Measurements from ENCODE around the gene OTULIN.
A peak's percentile ranks its signal among the peaks of the same experiment; 100 is the strongest.

Gene OTULIN

GRCh38 chr5:14667290-14667689, 2.8 kb downstream of the OTULIN start:
- DNase-seq = no peak
- intact Hi-C loops (cut with DNase I) = loop anchor here (10.0 kb wide), 1 partner anchor 522 kb away; the partner anchor contains the start of gene TRIO

GRCh38 chr5:14667770-14668169, 3.3 kb downstream of the OTULIN start:
- intact Hi-C loops (cut with DNase I) = loop anchor here (10.0 kb wide), 1 partner anchor 523 kb away; the partner anchor contains the start of gene TRIO
- DNase-seq = no peak

- intact Hi-C loops (cut with DNase I) = loop anchor here (10.0 kb wide), 1 partner anchor 523 kb away; the partner anchor contains the start of gene TRIO
- DNase-seq = no peak
Measured at GRCh38 chr5:14668181-14668591, 3.7 kb downstream of the OTULIN start.

DNA sequence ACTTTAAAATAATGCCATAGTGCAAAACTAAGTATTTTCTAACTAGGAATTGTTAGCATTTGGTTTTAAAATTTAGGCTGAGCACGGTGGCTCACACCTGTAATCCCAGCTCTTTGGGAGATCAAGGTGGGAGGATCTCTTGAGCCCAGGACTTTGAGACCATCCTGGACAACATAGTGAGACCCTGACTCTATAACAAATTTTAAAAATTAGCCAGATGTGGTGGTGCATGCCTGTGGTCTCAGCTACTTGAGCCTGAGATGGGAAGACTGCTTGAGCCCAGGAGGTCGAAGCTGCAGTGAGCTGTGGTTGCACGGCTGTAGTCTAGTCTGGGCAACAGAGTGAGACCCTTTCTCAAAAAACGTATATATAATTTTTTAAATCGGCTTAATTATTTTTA, 4.9 kb downstream of the OTULIN start:
- no peak for DNase-seq
- intact Hi-C loops (cut with DNase I) = loop anchor here (10.0 kb wide), 1 partner anchor 525 kb away; the partner anchor contains the start of gene TRIO

GRCh38 chr5:14669975-14670374, 5.5 kb downstream of the OTULIN start:
- intact Hi-C loops (cut with DNase I) = loop anchor here (10.0 kb wide), 1 partner anchor 525 kb away; the partner anchor contains the start of gene TRIO
- DNase-seq = no peak

- intact Hi-C loops (cut with DNase I) = no loop called here
- no peak for DNase-seq
Measured at GRCh38 chr5:14671414-14671813, 6.9 kb downstream of the OTULIN start.

GRCh38 chr5:14672082-14672481, 7.6 kb downstream of the OTULIN start:
- intact Hi-C loops (cut with DNase I) = no loop called here
- no peak for DNase-seq

DNA sequence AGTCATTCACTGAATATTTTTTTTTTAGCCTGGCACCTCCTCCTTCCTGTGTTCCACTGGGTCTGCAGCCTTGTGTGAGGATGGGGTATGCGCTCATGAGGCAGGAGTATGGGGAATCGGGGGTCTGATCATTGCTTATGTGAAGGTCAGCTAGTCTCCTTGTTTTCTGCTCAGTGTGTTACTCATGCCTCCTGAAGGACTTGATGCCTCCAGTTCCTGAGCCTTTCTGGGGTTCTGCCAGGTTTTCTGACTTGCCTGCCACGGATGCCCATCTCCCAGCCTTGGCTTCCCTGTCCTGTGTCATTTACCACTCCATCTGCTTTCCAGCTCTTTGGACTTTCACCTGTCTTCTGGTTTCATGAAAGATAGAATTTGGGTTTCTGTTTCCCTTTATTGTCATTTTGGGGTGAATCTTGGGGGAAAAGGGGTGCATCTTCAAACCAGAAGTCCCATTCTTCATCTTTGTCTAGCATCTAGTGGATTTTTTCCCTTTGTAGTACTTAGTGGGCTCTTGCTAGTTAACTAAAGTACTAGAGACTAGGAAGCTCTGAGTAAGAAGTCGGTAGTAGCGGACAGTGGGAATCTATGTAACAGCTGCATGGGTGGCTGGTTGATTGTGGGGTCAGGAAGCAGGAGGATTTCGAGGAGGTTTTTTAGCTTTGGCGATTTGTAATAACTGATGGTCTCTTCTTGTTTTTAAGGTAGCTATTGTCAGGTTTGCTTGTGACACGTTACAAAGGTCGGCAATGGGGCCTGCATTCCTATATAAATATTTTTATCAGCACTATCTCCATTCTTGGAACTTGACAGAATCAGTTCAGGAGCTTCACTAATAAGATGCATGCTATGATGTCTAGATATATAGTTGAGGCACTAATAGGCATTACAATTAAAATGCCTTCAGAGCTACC, 8.2 kb downstream of the OTULIN start:
- intact Hi-C loops (cut with DNase I) = no loop called here
- DNase-seq = no peak

DNA sequence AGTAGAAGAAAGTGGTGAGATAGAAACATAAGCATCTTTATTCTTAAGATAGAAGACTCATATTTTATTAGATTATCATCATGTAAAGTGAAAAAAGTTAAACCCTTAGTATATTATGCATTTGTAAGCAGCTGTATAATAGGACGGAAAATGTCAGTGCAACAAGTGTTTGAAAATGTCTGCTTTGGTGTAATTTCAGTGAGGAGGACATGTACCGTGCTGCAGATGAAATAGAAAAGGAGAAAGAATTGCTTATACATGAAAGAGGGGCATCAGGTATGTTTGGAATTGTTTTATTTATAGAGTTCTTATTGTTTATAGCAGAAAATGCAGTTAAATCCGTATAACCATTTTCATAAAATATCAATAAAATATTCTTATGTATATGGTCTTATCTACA, 8.9 kb downstream of the OTULIN start:
- intact Hi-C loops (cut with DNase I) = no loop called here
- no peak for DNase-seq

- intact Hi-C loops (cut with DNase I) = no loop called here
- DNase-seq = no peak
Measured at GRCh38 chr5:14674983-14675854, 10.7 kb downstream of the OTULIN start.

- intact Hi-C loops (cut with DNase I) = no loop called here
- DNase-seq = no peak
Measured at GRCh38 chr5:14675865-14676300, 11.4 kb downstream of the OTULIN start.

GRCh38 chr5:14676320-14676719, 11.8 kb downstream of the OTULIN start:
- no peak for DNase-seq
- intact Hi-C loops (cut with DNase I) = no loop called here

DNA sequence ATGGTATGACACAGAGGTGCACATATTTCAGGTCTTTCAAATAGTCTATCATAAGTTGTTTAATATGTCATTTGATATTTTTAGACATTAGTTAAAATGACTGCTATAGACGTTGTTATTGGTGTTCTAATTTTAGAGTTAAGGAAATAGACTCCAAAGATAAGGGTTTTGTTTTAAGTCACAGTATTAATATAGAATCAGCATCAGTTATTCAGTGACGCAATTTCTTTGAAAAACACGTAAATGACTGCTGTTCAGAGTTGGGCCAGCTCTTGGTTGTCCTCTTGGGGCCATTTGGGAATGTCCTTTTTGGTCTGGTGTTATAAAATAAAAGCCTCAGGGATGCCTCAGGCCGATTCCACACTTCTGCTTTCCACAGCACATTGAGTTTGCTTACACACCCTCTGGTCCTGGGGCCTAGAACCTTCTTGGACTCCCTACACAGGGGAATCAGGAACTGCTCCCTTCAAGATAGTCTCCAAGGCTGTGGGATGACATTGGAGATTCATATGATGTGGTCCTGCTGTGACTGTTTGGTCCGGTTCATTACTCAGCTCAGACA, 14.3 kb downstream of the OTULIN start:
- no peak for DNase-seq
- intact Hi-C loops (cut with DNase I) = no loop called here

DNA sequence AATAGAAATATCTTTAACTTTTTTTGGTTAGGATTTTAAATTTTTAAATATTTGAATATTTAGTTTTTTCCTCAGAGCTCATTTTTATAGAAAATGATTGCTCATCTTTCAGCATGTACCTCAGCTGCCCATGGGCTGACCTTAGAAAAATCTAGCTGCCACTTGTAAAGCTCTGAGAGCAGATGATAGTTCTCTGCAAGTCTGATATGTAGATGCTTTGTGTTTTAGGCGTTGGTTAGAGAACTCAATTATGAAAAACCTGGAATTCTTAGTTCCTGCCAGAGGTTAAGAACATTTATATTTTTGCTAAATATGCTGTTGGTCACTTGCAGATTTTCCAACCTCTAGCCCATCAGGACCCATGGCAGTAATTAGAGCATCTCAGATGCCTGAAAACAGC, 15.1 kb downstream of the OTULIN start:
- no peak for DNase-seq
- intact Hi-C loops (cut with DNase I) = no loop called here

DNA sequence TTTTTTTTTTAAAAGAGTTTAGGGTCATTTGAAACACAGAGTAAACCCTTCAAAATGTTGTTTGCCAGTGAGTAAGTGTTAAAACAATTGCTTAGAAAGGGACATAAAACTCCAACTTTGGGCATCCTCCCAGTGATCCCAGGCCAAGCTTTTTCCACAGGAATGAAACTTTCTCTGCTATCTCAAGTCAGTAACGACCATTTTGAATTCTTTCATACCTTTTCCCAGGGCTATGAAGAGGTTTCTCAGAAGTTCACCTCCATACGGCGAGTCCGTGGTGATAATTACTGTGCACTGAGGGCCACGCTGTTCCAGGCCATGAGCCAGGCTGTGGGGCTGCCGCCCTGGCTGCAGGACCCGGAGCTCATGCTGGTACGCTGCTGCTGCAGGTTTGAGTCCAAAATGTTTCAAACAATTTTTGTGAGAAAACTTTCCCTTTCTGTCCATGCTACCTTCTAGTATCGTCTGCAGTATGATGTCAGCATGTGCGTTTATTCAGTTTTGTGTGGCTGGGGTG, 16.8 kb downstream of the OTULIN start:
- peak in 1 of 10 donors; percentile 74 for DNase-seq
- intact Hi-C loops (cut with DNase I) = no loop called here

GRCh38 chr5:14683906-14684455, 19.5 kb downstream of the OTULIN start:
- intact Hi-C loops (cut with DNase I) = no loop called here
- DNase-seq = no peak

GRCh38 chr5:14684757-14685156, 20.2 kb downstream of the OTULIN start:
- intact Hi-C loops (cut with DNase I) = loop anchor here (1.0 to 5.0 kb wide), 2 partner anchors 43 to 319 kb away; no protein-coding TSS in a partner anchor
- no peak for DNase-seq

DNA sequence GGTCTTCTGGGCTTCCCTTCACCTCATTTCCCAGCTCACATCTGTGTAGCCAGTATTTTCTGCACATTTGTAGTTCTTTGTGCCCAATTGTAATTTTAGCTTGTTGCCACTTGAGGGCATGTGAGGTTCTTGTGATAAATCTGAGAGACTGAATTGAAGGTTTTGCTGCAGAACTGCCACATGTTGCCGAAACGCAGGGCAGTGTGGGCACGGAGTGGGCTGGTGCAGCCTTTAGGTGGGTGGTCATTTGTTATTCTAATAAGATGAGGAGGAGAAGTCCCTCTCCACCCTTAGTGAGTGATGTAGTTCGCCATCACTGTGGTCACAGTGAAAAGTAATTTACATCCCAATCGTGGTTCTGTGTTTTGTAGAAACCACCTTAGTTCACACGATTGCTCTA, 21.2 kb downstream of the OTULIN start:
- peak in 3 of 10 donors; percentile 44 to 87 (median 67) for DNase-seq
- intact Hi-C loops (cut with DNase I) = loop anchor here (1.0 to 5.0 kb wide), 2 partner anchors 42 to 318 kb away; no protein-coding TSS in a partner anchor

DNA sequence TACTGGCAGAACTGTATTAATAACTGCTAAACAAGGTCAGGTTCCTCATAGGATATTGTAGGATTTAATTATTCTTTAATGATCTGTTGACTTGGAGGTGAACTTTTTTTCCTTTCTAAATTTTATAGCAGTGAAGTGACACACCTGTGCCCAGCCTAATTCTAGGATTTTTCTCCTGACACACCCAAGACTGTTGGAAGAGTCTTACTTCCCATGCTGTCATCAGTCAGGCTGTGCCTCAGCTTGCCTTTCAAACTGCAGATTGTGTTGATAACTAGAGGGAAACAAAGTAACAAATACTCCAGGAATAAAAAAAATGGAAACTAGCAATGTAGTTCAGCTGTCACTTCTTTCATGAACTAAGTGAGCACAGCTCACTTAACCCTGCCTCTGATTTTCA, 22.0 kb downstream of the OTULIN start:
- intact Hi-C loops (cut with DNase I) = loop anchor here (5.0 kb wide), 1 partner anchor 41 kb away; no protein-coding TSS in a partner anchor
- no peak for DNase-seq
